Stimulated activated CD4-positive, alpha-beta T cell treated with anti-CD3 and anti-CD28 coated beads, Interleukin-4, amount 100 ng/mL, for 1 hour (primary cell): ENCODE results near the gene BACE2.
"Not testable (repeated sequence)": the region's sequence is repeated elsewhere in the genome, so short reads cannot be mapped to it uniquely, and the experiment has no call there.

ENCODE experiments used
- DNase-seq: peaks from one replicate; pipeline ENCODE4 v3.0.0-alpha.2; 2020

Gene BACE2

GRCh38 chr21:41283211-41283818 is 115.4 kb downstream of the BACE2 start:
- DNase-seq = no peak

GRCh38 chr21:41289431-41289830 is 121.5 kb downstream of the BACE2 start:
- no peak for DNase-seq

DNA sequence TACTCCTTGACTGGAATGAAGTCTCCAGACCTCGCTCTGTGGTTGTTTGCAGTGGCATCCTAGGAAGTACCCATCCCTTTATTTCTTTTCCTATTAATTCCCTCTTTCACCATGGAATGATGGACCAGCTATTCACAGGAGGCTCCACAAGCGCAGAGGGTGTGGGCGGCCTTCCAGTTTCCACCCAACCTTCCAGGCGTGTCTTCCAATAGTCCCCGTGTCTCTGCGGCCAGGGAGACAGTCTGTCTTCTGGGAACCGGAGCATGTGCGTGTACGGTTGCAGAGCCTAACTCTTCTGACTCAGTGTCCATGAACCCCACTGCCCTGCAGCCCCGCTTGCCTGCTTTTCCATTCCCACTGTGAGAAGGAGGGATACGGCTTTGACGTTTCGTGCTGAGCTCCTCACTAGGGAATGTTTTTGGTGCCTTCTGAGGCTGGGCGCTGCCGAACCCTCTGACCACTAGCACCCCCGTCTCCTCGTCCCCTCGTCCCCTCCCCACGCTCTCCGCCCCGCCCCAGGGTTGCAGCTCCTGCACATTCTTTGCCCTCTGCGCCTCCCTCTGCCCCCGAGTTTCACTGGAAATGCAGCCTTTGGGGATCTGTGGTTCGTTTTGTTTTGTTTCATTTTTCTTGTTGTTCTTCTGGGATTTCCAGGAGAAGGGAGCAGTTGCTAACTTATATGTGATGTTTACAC is 122.3 kb downstream of the BACE2 start:
- no peak for DNase-seq

DNA sequence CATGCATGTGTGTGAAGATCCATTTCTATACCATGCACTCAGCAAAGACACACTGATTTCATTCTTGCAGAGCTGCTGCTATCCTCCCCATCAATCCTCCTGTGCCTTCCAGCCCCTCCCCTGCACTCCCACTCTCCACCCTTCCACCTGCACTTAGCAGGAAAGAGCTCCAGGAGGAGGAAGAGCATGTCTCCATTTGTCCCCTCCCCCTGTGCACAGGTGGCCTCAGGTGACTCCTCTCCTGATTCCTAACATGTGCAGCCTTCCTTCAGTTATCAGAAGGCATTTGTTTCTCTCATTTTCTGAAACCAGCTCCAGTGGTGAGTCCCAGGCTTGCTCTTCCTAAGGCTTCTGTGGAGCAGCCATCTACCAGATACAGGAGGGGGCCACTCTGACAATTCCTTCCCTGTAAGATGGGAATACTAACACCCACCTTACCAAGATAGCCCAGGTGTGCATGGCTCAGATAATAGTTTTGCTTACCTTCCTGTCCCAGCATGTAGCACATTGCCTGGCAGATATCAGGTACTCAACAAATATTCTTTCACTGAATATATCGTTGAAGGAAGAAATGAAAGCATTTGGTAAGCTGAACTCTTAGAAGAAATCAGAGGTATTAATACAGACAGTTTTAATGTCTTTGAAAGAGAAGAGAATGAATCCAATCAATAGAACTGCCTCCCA is 126.7 kb downstream of the BACE2 start:
- DNase-seq = no peak

DNA sequence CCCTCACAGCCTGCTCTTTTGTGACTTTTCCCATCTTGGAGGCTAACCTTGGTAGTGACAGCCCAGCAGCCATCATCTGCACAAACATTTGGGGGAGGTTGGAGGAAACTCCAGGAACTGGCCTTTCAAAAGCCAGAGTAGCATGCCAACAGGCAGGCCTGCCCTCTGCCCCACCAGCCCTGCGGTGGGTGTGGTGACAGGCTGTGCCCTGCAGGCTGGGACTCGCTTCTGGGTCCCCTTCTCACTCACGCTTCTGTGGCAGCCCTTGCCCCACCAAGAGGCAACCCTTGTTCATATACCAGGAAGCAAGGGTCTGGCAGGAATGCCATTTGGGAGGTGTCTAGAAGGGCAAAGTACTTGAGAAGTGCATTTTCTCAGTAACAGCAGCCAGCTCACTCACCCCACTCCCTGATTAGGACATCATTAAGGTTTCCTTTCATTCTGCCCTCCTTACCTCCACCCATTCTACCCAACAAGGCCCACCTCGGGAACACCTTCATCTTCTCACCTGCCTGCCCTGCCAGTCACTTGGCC is 127.8 kb downstream of the BACE2 start:
- DNase-seq = no peak

DNA sequence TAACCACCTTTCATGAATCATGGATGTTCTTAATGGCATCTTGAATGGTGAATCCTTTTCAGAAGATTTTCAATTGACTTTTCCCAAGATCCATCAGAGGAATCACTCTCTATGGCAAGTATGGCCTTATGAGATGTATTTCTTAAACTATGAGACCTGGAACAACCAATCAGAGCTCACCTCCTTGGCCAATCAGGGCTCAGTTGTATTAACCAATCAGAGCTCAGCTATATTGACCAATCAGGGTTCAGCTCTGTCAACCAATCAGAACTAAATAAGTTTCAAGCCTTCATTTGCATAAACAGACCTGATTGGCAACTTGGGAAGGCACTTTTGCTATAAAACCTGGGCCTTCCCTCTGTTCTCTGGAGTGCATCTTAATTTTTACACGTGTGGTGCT is 135.0 kb downstream of the BACE2 start:
- DNase-seq = no peak

DNA sequence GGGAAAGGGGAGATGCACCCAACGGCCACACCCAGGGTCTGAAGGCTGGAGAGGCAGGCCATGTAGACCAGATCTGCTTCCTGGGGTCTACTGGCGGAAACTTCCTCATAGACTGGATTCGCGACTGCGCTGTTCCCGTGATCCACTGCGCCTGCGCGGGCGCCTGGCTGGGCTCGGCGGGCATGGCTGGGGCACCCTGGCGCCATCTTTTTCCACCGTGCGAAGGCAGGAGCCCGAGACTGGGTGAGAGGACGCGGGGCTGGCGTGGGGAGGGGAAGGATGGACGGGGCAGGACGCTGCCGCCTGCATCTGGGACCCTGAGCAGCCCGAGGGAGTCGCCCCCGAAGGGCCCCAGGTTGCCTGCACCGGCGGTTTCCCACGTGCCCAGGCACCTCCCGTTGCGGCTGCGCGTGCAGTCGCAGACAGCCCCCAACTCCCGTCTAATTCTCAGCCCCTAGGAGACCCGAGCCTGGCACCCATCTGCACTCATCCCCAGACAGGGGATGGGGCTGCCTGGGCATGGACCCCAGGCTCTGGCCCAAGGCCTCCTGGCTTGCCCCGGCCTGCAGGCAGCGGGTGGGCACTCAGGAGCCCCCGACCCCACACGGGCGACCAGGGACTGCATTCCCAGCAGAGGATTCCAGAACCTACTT is 136.2 kb downstream of the BACE2 start:
- DNase-seq = no peak

DNA sequence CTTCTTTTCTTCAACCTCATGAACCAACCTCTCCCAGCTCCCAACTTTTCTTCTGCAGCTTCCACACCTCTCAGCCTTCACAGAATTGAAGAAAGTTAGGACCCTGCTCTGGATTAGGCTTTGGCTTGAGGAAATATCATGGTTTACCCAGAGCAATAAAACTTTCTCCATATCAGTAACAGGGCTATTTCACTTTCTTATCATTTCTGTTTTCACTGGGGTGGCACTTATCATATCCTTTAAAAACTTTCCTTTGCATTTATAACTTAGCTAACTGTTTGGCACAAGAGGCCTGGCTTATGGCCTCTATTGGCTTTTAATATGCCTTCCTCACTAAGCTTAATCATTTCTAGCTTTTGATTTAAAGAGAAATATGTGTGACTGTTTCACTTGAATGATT is 139.3 kb downstream of the BACE2 start:
- DNase-seq = no peak

GRCh38 chr21:41313285-41314164 is 145.6 kb downstream of the BACE2 start:
- not testable (repeated sequence) for DNase-seq

DNA sequence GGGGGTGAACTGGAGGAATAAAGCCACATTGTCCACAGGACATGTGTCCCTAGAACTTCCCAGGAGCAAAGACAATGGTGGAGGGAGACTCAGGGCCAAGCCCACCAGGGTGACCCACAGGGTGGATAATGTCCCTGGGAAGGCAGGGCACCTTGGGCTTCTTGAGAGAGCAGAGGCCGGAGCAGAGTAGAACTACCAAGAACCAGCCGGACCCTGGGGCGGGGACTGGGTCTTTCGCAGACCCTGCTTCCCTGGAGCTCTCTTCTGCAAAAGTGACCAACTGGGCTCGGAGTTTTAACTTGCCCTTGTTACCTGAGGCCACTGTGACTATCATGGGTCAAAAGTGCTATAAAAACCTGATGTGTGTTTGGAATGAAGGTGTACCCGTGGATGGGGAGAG is 147.8 kb downstream of the BACE2 start:
- no peak for DNase-seq

DNA sequence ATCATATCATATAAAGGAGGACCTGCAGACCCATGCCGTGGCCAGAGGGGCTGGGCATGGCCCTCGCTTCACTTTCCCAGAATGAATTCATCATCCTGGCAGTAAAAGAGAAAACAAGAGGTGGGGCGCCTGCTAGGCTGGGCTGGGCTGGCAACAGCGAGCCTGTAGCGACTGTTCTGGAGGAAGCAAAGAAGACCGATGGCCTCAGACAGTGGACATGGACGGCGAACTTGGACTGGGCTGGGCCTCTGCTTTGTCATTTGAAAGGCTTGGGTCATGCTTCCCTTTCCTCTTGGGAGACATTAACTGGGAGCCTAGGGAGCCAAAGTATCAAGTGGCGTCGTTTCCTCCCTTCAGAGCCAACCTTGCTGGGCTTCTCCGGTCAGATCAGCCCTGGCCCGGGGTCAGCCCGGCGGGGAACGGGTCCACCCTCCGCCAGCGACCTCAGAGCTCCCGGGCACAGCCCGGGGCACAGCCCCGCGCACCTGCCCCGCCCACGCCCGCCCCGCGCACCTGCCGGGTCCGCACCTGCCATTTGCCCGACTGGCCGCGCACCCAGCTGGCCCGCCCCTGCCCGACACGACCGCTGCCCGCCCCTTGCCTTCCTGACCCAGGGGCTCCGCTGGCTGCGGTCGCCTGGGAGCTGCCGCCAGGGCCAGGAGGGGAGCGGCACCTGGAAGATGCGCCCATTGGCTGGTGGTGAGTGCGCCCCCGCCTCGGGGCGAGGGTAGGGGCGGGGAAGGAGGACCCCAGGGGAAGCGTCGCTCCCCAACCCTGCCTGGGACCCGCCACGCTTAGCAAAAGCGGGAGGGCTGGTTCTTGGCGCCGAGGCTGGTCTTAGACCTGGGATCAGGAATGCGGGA is 148.5 kb downstream of the BACE2 start, which contains the start of gene FAM3B:
Gene FAM3B (plus strand): TSS at position 602 of the 863 bp plus-strand sequence. CDS start 79 bp downstream, at position 681.
- no peak for DNase-seq

DNA sequence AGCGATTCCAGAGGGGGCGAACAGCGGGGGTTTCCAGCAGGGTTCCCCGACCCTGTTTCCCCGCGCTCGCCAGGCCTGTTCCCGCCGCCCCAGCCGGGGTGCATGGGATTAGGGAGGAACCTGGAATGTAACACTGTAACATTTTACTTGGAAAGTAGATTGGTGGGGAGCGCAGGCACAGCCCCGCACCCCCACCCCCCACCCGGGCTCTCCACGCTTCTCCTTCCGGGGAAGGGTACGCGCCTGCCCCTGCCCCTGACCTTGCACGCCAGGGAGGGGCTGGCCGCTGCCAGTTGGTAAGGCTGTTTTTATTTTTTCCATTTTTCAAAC is 149.1 kb downstream of the BACE2 start:
- no peak for DNase-seq

DNA sequence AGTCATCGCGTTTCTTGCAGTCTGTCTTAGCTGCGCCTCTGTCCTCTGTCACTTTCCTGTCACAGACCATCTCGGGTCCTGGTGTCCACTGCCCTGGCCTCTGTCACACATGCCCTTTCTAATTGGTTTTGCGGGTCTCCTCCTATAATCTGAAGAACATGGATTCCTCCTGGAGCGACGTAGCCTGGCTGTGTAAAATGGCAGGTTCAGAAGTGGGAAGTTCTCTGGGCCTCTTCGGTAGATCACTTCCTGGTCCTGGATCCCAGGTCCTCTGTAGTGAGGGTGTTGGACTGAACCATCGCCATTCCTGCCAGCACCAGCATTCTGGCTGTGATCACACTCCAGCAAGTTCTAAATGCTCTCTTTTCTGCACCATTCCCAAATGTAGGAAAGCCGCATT is 149.5 kb downstream of the BACE2 start:
- DNase-seq = no peak

DNA sequence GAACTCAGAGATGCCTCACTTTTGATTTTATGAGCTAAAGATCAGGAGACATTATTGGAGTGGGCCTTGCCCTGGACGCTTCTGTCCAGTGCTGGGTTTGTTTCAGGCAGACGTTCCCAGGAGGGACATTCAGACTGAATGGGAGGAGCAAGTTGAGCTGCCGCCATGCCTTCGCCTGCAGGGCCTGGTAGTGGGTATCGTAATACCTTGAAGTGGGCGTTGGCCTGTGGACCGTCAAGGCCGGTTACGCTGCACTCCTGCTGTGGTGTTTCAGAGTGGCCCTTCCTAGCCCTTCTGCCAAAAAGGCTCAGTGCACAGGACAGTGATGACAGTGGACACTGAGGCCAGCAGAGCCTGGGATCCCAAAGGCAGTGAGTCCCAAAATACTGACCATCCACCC is 150.3 kb downstream of the BACE2 start:
- DNase-seq = no peak

DNA sequence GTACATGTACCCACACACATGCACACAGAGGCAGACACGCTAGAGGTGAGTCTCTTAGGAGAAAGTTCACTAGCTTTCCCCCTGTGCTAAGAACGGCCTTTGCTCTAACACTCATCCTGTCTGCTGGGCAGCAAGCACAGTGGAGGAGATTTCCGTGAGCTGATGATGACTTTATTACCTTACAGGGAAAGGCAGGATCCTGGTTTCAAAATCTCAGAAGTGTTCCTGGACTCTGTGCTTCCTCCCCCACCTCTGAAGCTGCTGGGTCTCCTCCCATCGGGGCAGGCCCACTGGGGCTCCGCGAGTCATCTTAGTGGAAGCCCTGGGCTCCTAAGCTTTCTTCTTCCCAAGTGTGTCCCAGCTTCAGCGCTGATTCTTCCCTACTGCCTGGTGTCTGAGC is 151.3 kb downstream of the BACE2 start:
- no peak for DNase-seq

- DNase-seq = no peak
Measured at GRCh38 chr21:41321211-41321907, 153.4 kb downstream of the BACE2 start.

DNA sequence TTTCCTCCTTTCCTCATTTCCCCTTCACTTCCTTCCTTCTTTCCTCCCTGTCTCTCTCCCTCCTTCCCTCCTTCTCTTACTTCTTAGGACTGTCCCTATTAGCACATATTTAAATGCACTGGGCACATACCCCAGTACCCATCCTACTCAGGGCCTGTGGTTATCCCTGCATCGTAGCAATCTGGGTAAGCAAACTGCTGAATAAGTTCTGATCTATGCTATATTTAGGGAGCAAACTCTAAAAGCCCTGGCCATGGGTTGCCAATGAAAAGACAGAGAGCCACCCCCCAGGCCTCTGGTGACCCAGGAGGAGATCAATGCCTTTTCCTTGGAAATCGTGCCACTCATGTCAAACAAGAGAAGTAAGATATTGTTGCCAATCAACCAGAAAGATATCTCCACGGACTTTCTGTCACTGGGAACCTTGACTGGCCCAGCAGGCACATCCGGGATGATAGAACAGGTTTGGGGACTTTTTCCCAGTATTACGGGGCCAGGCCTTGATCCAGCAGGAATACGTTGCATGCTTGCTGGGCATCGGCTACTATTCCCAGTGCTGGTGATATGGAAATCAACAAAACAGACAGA is 154.0 kb downstream of the BACE2 start:
- no peak for DNase-seq

GRCh38 chr21:41322496-41323382 is 154.8 kb downstream of the BACE2 start:
- no peak for DNase-seq

DNA sequence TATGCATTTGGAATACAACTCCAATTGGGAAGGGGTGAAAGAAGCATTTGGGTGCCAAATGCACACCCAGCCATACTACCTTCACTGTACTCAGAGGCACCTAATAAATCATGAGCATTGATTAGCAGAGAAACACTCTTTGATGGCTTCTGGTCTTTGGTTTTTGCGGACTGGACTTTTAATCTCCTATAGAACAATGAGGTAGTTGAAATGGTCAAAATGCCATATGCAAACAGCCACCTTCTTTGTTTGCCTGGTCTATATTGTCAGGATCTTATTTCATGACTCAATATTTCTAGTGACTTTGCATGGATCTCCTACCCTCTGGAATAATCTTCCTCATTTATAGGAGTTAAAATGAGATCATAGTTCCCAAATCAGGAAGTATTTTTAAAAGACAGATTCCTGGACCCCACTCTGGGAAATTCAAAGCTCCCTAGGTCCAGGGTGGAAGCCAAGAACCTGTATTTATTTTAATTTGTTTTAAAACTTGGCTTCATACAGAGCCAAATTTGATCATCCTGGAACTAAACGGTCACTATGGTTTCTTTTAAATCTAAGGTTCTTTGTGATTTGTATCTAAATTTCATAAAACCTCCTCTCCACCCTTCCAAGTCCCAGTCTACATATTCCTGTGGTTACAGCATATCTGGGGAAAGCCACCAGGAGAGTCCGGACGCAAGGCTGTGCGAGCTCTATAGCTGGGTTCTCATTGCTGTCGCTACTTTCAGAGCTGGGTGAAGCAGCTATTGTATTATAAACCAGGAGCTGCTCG is 157.4 kb downstream of the BACE2 start:
- no peak for DNase-seq
